ENCODE measurements around the gene MARCHF10.

MARCHF10 gene

DNA sequence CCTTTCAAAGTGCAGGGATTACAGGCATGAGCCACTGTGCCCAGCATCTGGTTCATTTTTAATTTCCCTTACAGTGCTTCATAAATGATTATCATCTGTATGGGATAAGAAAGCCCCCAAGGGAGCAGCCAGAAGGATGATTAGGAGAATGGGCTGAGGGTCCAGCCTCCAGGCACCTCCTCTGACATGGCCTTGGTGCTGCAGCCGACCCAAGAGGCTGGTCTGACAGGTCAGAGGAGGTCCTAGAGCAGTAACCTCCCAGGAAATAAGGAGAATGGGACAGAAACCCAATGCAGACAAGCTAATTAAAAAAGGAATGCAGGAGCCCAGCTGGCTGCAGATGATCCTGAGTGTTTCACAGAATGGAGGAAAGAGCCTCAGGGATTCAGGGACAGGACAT lies 151.7 kb downstream of the MARCHF10 start:
- H3K4me3 ChIP-seq (ENCODE audit: low read length), result no peak overlapping the region
- no peak for DNase-seq (ENCODE audit: low read depth, low spot score)

DNA sequence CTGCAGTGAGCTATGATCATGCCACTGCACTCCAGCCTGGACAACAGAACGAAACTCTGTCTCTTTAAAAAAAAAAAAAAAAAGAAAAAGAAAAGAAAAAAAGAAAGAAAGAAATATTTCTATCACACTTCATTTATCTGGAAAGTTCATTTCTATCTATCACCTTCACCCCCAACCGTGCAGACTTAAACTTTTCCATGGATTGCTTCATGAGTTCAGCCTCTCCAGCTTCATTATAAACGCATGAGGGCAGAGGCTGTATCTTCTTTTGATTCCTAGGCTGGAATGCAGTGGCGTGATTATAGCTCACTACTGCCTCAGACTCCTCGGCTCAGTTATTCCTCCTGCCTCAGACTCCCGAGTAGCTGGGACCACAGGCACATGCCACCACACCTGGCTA lies 152.5 kb downstream of the MARCHF10 start:
- no peak overlapping the region for H3K4me3 ChIP-seq (ENCODE audit: low read length)
- no peak for DNase-seq (ENCODE audit: low read depth, low spot score)

DNA sequence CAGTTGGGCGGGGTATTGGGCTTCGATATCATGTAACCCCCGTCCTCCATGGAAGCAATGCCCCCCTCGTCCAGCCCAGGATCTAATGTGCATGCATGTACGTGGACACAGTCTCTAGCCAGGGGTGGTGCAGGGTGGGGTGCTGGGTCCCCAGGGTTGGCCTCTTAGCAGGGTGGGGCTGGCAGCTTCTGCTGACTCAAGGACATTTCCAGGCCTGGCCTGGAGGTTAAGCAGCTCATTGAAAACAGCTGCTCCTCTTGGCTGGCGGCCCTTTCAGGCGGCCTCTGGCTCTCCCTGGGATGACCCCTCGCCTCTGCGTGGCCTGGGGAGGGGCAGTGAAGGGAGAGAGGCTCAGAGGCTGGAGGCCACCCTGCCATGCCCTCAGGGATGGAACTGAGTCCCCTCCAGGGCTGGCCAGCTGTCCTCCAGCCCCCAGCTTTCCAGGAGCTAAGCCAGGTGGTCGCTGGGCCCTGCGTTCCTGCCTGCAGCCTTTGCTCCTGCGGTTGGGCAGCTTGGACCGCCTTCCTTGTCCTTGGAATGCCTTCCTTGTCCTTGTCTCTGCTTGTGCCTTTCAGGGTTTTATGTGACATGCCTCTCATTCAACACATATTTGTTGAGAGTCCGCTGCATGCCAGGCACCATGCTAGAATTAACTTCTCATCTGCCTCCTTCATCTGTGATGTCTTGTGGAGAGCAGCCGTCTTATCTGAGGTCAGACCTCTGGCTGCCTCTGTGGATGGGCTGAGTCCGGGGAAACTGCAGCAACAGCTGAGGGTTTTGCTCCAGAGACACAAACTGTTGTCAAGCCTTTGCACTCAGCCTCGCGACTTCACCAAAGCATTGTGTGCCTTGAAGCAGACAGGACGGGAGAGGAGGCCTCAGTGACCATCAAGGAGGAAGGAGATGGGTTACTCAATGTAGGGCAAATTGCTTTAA lies 154.0 kb downstream of the MARCHF10 start:
- H3K4me3 ChIP-seq (ENCODE audit: low read length), result no peak overlapping the region
- DNase-seq (ENCODE audit: low read depth, low spot score), result no peak

DNA sequence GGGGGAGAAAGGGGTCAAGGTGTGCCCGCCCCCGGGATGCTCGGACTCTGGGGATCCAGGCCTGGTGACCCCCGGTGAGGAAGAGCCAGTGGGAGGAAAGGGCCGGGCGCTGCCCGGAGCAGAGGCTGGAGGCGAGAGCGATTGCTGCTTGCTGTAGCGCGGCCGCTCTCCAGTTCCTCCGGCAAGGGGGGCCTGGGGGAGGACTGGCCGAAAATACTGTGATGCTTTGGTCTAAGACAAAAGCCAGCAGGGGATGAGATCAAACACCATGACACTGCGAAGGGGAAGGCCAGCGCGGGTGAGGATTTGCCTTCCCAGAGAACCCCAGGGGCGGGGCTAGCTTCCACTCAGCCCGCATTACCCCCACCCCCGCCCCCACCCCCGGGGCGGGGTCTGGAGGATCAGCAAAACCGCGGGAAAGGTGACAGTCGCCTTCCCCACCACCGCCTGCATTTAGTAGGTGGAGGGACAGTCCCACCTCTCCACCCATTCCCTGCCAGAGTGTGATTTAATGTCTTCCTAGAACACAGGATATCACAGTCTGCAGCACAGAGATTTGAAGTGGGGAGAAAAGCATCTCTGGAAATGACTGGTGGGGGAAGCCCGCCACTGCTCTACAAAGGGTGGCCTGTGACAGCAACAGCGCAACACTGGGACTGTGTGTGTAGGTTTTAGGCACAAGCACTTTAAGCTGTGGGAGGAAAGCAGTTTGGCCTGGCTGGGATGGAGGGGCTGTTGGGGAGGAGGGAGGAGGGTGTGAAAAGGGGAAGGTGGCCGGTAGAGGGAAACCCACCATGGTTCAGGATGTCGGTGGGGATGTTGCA lies 154.9 kb downstream of the MARCHF10 start:
- peak; percentile 64 for DNase-seq (ENCODE audit: low read depth, low spot score)
- peak overlapping the region; percentile 60 for H3K4me3 ChIP-seq (ENCODE audit: low read length)

DNA sequence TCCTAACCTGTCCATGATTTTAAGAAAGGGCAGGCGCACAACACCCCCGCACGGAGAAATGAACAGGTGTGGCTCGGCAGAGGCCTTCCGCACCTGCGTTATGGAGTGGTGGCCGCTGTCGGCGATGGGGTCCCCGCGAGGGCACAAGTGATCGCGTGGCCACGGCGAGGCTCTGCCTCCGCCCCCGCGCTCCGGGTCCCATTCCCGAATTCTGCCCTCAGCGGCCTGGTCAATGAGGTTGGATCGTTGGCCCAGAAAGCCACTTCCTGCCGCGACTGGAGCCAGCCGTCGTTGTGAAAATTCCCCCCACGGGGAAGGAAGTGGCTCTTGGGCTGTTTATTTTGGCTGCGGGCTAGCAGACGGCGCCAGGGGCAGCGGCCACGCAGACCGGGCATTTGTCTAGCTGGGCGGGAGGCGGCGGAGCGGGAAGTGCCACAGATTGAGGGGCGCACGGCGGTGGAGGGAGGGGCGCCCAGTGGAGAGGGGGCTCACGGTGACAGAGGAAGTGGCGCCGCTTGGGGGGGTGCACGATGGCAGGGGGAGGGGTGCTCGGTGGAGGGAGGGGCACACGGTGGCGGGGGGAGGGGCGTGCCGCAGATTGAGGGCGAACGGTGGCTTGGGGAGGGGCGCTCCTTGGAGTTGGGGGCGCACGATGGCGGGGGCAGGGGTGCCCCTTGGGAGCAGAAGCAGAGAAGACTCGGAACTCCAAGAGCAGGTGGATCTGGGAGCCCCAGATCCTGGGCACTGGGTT lies 155.7 kb downstream of the MARCHF10 start:
- peak overlapping the region; percentile 60 for H3K4me3 ChIP-seq (ENCODE audit: low read length)
- DNase-seq (ENCODE audit: low read depth, low spot score), result peak; percentile 38

Measured in Jurkat, Clone E6-1 (cell line).